NCI-H2196 (cell line): Measurements from ENCODE around the gene PCBP4.
A peak's percentile ranks its signal among the peaks of the same experiment; 100 is the strongest.

Source experiments
- DNase-seq: peaks from one replicate; lab custom pipeline; 2025; ENCODE audit not compliant: unreplicated experiment; lab: John Stamatoyannopoulos, UW

The PCBP4 gene

GRCh38 chr3:51974277-51974962 is 7.2 kb upstream of the PCBP4 start:
- no peak for DNase-seq

GRCh38 chr3:51971350-51971749 is 4.1 kb upstream of the PCBP4 start:
- no peak for DNase-seq

GRCh38 chr3:51970606-51971300 is 3.5 kb upstream of the PCBP4 start:
- peak; percentile 40 for DNase-seq

- no peak for DNase-seq
Measured at GRCh38 chr3:51969841-51970240, 2.6 kb upstream of the PCBP4 start.

- DNase-seq: no peak
Measured at GRCh38 chr3:51968883-51969678, 1.8 kb upstream of the PCBP4 start.

GRCh38 chr3:51968170-51968775 is 1.0 kb upstream of the PCBP4 start:
- DNase-seq: peak; percentile 13

- no peak for DNase-seq
Measured at GRCh38 chr3:51966922-51967383, 301 bp downstream of the PCBP4 start.

- no peak for DNase-seq
Measured at GRCh38 chr3:51966486-51966885, 768 bp downstream of the PCBP4 start.

- DNase-seq: no peak
Measured at GRCh38 chr3:51966016-51966415, 1.2 kb downstream of the PCBP4 start.

GRCh38 chr3:51964521-51964920 is 2.7 kb downstream of the PCBP4 start:
- no peak for DNase-seq

GRCh38 chr3:51963951-51964451 is 3.3 kb downstream of the PCBP4 start:
- no peak for DNase-seq

- DNase-seq: no peak
Measured at GRCh38 chr3:51962854-51963530, 4.3 kb downstream of the PCBP4 start.

GRCh38 chr3:51961602-51962569 is 5.4 kb downstream of the PCBP4 start:
- no peak for DNase-seq

GRCh38 chr3:51961011-51961410 is 6.2 kb downstream of the PCBP4 start:
- DNase-seq: no peak

- no peak for DNase-seq
Measured at GRCh38 chr3:51960386-51960785, 6.9 kb downstream of the PCBP4 start.

GRCh38 chr3:51959651-51960050 is 7.6 kb downstream of the PCBP4 start:
- no peak for DNase-seq

GRCh38 chr3:51958603-51959521 is 8.4 kb downstream of the PCBP4 start:
- DNase-seq: no peak

- DNase-seq: no peak
Measured at GRCh38 chr3:51957520-51958205, 9.6 kb downstream of the PCBP4 start.
